NCI-H1105 (cell line): ENCODE results near the gene ZFAND4.
"Not testable (repeated sequence)": the region's sequence is repeated elsewhere in the genome, so short reads cannot be mapped to it uniquely, and the experiment has no call there.

Source experiments
- DNase-seq: peaks from one replicate; lab custom pipeline; 2025; lab: John Stamatoyannopoulos, UW

The ZFAND4 gene

GRCh38 chr10:45640941-45641340 is 31.6 kb downstream of the ZFAND4 start:
- no peak for DNase-seq

- no peak for DNase-seq
These were observed 32.5 kb downstream of the ZFAND4 start for GRCh38 chr10:45640049-45640448.

GRCh38 chr10:45627412-45628048 is 45.0 kb downstream of the ZFAND4 start:
- no peak for DNase-seq

GRCh38 chr10:45625879-45626278 is 46.7 kb downstream of the ZFAND4 start:
- no peak for DNase-seq

DNA sequence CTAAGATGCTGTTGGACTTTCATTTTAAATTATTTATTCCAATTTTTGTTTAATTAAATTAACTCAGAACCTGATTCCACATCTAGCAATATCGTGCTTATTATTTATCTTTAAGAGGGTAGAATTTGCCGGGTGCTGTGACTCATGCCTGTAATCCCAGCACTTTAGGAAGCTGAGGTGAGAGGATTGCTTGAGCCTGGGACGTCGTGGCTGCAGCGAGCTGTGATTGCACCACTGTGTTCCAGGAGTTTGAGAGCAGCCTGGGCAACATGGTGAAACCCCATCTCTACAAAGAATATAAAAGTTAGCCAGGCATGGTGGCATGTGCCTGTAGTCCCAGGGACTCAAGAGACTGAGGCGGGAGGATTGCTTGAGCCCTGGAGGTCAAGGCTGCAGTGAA is 47.8 kb downstream of the ZFAND4 start:
- DNase-seq: no peak

GRCh38 chr10:45614869-45615268 is 57.7 kb downstream of the ZFAND4 start:
- no peak for DNase-seq

- no peak for DNase-seq
These were observed 59.8 kb downstream of the ZFAND4 start for GRCh38 chr10:45612741-45613140.

GRCh38 chr10:45608052-45608451 is 64.5 kb downstream of the ZFAND4 start:
- DNase-seq: no peak

- no peak for DNase-seq
These were observed 65.3 kb downstream of the ZFAND4 start for GRCh38 chr10:45607276-45607675.

DNA sequence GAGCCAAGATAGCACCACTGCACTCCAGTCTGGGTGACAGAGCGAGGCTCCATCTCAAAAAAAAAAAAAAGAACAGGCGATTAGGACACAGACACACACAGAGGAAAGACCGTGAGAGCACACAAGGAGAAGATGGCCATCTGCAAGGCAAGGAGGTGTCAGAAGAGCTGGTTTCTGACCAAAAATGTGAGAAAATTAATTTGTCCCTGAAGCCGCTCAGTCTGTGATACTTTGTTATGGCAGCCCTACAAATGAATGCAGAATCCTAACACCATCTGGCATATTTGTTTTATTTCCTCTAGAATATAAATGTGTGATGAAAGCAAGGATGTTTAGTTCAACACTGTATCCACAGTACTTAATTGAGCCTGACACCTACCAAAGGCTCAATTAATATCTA is 69.7 kb downstream of the ZFAND4 start:
- DNase-seq: no peak

DNA sequence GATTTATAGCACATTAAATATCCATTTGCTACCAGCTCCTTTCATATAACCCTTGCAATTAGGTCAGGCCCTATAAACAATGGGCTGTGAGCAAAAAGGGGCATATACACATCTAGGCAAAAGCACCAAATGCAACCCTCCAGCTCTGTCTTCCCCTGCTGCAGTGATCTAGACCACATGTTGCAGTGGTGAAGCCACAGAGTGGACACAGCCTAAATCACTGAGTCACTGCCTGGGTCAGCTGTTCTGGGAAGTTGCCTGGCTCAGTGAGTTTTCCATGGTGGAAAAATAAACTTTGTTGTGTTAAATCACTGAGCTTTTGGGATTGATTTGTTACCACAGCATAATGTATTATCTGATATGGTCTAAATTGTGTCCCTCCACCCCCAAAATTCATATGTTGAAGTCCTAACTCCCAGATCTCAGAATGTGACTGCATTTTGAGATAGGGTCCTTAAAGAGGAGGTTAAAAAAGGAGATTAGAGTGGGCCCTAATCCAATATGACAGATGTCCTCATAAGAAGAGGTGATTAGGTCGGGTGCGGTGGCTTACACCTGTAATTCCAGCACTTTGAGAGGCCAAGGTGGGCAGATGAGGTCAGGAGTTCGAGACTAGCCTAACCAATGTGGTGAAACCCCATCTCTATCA is 70.4 kb downstream of the ZFAND4 start:
- DNase-seq: no peak

DNA sequence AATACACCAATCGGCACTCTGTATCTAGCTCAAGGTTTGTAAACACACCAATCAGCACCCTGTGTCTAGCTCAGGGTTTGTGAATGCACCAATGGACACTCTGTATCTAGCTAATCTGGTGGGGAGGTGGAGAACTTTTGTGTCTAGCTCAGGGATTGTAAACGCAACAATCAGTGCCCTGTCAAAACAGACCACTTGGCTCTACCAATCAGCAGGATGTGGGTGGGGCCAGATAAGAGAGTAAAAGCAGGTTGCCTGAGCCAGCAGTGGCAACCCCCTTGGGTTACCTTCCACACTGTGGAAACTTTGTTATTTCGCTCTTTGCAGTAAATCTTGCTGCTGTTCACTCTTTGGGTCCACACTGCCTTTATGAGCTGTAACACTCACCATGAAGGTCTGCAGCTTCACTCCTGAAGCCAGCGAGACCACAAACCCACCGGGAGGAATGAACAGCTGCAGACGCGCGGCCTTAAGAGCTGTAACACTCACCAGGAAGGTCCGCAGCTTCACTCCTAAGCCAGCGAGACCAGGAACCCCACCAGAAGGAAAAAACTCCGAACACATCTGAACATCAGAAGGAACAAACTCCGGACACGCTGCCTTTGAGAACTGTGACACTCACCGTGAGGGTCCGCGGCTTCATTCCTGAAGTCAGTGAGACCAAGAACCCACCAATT is 71.2 kb downstream of the ZFAND4 start:
- not testable (repeated sequence) for DNase-seq

DNA sequence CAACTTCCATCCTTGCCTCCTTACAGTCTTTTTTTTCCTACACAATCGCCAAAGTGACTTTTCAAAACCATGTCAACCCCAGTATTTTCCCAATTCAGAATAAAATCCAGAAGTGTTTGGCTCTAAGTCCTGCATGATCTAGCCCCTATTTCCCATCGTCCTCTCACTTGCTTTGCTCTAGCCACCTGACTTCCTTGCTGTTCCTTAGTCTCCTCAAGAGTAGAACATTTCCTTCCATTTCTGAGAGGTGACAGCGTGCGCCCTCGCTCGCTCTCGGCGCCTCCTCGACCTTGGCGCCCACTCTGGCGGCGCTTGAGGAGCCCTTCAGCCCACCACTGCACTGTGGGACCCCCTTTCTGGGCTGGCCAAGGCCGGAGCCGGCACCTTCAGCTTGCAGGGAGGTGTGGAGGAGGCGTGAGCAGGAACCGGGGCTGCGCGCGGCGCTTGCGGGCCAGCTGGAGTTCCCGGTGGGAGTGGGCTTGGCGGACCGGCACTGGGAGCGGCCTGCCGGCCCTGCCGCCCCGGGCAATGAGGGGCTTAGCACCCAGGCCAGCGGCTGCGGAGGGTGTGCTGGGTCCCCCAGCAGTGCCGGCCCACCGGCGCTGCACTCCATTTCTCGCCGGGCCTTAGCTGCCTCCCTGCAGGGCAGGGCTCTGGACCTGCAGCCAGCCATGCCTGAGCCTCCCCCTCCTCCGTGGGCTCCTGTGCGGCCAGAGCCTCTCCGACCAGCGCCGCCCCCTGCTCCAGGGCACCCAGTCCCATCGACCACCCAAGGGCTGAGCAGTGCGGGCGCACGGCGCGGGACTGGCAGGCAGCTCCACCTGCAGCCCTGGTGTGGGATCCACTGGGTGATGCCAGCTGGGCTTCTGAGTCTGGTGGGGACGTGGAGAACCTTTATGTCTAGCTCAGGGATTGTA is 72.0 kb downstream of the ZFAND4 start:
- not testable (repeated sequence) for DNase-seq

- no peak for DNase-seq
These were observed 72.9 kb downstream of the ZFAND4 start for GRCh38 chr10:45599646-45600045.

DNA sequence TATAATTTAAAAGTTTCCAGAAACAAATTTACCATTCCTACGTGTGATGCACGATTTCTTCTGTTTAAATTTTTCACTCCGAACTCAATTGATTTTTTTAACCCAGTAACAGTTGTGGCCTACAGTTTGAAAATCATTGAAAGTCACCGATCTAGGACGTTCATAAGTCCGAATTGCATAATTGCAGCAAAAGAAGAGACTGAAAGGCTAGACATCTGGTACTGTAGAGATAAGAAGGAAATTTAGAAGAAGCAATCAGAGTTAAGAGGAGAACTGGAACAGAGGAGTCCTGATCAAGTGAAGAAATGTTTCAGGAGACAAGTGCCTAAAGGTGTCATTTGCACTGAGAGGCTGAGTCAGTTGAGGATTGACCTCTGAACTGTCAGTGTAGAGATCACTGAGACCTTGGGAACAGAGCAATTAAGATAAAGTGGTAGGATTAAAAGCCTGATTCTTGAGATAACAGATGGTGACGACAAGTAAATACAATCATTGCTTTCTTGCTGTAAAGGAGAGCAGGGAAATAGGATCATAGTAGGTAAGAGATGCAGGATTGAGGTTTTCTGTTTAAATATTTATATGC is 73.5 kb downstream of the ZFAND4 start:
- DNase-seq: no peak

DNA sequence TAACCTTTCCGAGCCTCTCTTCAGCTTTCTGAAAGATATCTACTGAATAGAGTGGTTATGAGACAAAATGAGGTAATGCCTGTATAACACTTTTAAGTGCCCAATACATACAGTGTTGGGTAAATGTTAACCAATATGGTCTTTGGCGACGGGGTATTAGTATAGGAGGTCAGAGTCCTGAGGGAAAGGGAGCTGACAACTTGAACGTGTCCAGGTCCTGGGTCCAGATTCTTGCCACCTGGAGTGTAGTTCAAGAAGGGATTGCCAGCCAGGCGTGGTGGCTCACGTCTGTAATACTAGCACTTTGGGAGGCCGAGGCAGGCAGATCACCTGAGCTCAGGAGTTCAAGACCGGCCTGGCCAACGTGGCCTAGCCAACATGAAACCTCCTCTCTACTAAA is 76.0 kb downstream of the ZFAND4 start:
- DNase-seq: no peak

GRCh38 chr10:45594276-45595157 is 78.1 kb downstream of the ZFAND4 start:
- DNase-seq: peak; percentile 68

- no peak for DNase-seq
These were observed 78.7 kb downstream of the ZFAND4 start for GRCh38 chr10:45593938-45594275.

DNA sequence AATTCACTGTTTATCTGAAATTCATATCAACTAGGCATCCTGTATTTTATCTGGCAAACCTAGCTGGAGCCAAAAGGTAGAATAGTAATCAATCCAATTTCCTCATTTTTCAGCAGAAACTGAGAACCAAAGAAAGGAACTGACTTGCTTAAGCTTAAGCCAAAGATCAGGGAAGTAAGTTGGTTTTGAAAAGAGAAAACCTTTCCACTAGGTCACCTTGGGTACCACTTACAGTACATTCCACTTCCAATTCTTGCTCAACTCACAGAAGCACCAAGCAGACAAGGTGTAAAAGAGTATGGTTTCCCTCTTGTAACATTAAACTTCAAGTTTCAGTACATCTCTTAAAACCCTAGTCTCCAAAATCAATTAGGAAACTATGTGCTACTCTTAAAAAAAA is 79.6 kb downstream of the ZFAND4 start:
- DNase-seq: no peak

DNA sequence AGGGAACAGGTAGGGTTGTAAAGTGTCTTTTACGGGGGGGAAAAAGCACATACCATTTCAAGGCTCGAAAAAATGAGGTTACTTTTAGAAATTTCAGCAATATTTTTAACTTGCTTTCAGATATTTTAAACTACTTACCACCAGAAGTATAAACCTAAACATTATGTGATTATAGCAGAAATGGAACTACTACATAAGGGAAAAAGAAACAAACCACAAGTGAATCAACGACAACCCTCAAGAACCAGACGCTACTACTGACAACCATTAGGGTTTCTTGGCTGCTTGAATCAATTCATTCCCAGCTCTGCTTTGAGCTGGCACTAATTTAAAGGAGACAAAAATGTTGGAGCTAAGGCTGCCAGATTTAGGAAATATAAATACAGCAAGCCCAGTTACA is 80.1 kb downstream of the ZFAND4 start:
- DNase-seq: no peak

DNA sequence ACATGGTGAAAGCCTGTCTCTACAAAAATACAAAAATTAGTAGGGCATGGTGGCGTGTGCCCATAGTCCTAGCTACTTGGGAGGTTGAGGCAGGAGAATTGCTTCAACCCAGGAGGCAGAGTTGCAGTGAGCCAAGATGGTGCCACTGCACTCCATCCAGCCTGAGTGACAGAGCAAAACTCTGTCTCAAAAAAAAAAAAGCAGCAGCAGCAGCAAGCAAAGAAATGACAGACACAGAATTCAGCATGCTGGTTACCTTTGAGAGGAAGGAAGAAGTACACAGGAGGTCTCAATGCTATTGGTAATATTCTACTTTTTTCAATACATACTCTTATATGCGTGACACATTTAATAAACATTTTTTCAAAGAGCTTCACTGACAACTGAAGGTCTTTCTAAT is 81.3 kb downstream of the ZFAND4 start:
- DNase-seq: no peak
